Measurements from ENCODE around the gene SERPINA5. TPM values are rescaled to one million over a fixed set of nuclear protein-coding genes. Genes with fewer than 3 reads are reported as not detected.

Gene SERPINA5
- total and polyA plus RNA-seq, 2 of the 13 experiments (the other 11 are each of a cell fraction or from before 2014, with no cell fraction given) = 449 to 498 TPM

GRCh38 chr14:94535506-94535905, 45.7 kb upstream of the SERPINA5 start (continued):
- no peak for TF ChIP-seq KLF12 (CRISPR knock-in tag; IDR thresholded peaks at IDR 0.05; ENCODE audit: borderline replicate concordance)
- no peak for TF ChIP-seq KDM3A (CRISPR knock-in tag; IDR thresholded peaks at IDR 0.05; ENCODE audit: low read depth)

GRCh38 chr14:94536836-94537235, 44.4 kb upstream of the SERPINA5 start:
- H3K4me3 ChIP-seq (replicated peaks in 1 of 3; ENCODE audit: insufficient read depth in 1 of 3, low read depth in 2 of 3, low read length in 3 of 3) = no peak overlapping the region
- no peaks in the 10 kb centered on the region for H3K36me3 ChIP-seq (replicated peaks in 1 of 2; ENCODE audit: control insufficient read depth in 1 of 2, insufficient read depth in 2 of 2, low read length in 2 of 2)
- H3K27me3 ChIP-seq (ENCODE audit: control insufficient read depth in 1 of 2, insufficient read depth in 2 of 2, low read length in 2 of 2) = no peaks in the 10 kb centered on the region
- H2AFZ ChIP-seq (ENCODE audit: low read length) = no peak overlapping the region
- no peak overlapping the region for H3K4me2 ChIP-seq (ENCODE audit: low read depth, low read length)
- H3K79me2 ChIP-seq (ENCODE audit: insufficient read depth, low read length) = no peaks in the 10 kb centered on the region
- intact Hi-C loops (cut with micrococcal nuclease; ENCODE audit: unreplicated experiment) (loop anchor here (5.0 kb wide), 1 partner anchor 1730 kb away; no protein-coding TSS in a partner anchor), in situ Hi-C loops (cut with HindIII; ENCODE audit: extremely low pct_ligation_motif_present, low pct_unique_long_range_greater_than_20kb) (no loop called here)
- no peak overlapping the region for H3K27ac ChIP-seq (ENCODE audit: extremely low read length, insufficient read depth, low read length)
- H3K4me1 ChIP-seq (ENCODE audit: insufficient read depth, low read length) = peaks cover 69% of the 10 kb centered on the region
- POLR2A ChIA-PET = no interaction called here
- 52% methylated on average over 2 of the region's 2 CpGs for WGBS (ENCODE audit: low lambda C conversion rate)
- CTCF ChIA-PET (ENCODE audit: low intra/inter-chr PET ratio, low total read pairs) = interaction anchor here (1.1 to 2.0 kb wide), 5 partner anchors 13 to 113 kb away, joined by 4 to 7 read pairs (median 6); no protein-coding TSS in a partner anchor
- no peaks in the 10 kb centered on the region for H4K20me1 ChIP-seq (ENCODE audit: insufficient read depth, low read length)
- peak; percentile 71 for DNase-seq (ENCODE audit: low spot score)
- FAIRE-seq = peak; percentile 81
- H3K9ac ChIP-seq (ENCODE audit: insufficient read depth, low read depth, low read length) = no peak overlapping the region
- peak; percentile 64 for ATAC-seq
- no TSS peak for BruUV-seq (replicated peaks)
- no peaks in the 10 kb centered on the region for H3K9me3 ChIP-seq (ENCODE audit: low read length)
- TF ChIP-seq ZBTB34 (CRISPR knock-in tag; IDR thresholded peaks at IDR 0.05) = 0 out of 2 replicates have a peak, but pooled peaks have one; percentile 8
- TF ChIP-seq SP1 (IDR thresholded peaks at IDR 0.05) = no peak
- TF ChIP-seq SP1 (CRISPR knock-in tag; IDR thresholded peaks at IDR 0.05) = peak; percentile 38; the same call in 1 of the 2 replicates
- TF ChIP-seq HOMEZ (CRISPR knock-in tag; IDR thresholded peaks at IDR 0.05; ENCODE audit: low read depth) = 0 out of 2 replicates have a peak, but pooled peaks have one; percentile 30
- 0 out of 2 replicates have a peak, but pooled peaks have one; percentile 25 for TF ChIP-seq CEBPG (CRISPR knock-in tag; IDR thresholded peaks at IDR 0.05)
- TF ChIP-seq CAMTA2 (CRISPR knock-in tag; IDR thresholded peaks at IDR 0.05; ENCODE audit: borderline replicate concordance) = no peak
- no peak for TF ChIP-seq KDM5A (IDR thresholded peaks at IDR 0.05; ENCODE audit: borderline replicate concordance, low read length)
- no peak for TF ChIP-seq ZNF33A (CRISPR knock-in tag; IDR thresholded peaks at IDR 0.05; ENCODE audit: borderline replicate concordance)
- TF ChIP-seq RARA (CRISPR knock-in tag; IDR thresholded peaks at IDR 0.05) = 0 out of 2 replicates have a peak, but pooled peaks have one; percentile 16
- TF ChIP-seq ZNF580 (CRISPR knock-in tag; IDR thresholded peaks at IDR 0.05; ENCODE audit: borderline replicate concordance, low read depth) = 0 out of 2 replicates have a peak, but pooled peaks have one; percentile 24
- TF ChIP-seq ZNF614 (CRISPR knock-in tag; IDR thresholded peaks at IDR 0.05; ENCODE audit: borderline replicate concordance) = peak; percentile 42; the same call in 1 of the 2 replicates
- TF ChIP-seq KAT2B (IDR thresholded peaks at IDR 0.05; ENCODE audit: borderline replicate concordance, low read depth, low read length) = no peak
- peak; percentile 23 for TF ChIP-seq XRCC5 (optimal IDR thresholded peaks at IDR 0.05; ENCODE audit: low read length)
- peak; percentile 39; the same call in 1 of the 2 replicates for TF ChIP-seq GABPA (IDR thresholded peaks at IDR 0.05; ENCODE audit: low read depth, low read length)
- peak; percentile 76 for TF ChIP-seq GABPA (CRISPR knock-in tag; IDR thresholded peaks at IDR 0.05; ENCODE audit: low read depth)
- TF ChIP-seq ZNF644 (CRISPR knock-in tag; IDR thresholded peaks at IDR 0.05; ENCODE audit: low read depth) = 0 out of 2 replicates have a peak, but pooled peaks have one; percentile 35
- TF ChIP-seq STAG1 (CRISPR knock-in tag; IDR thresholded peaks at IDR 0.05) = peak; percentile 84
- no peak for TF ChIP-seq MTERF4 (CRISPR knock-in tag; IDR thresholded peaks at IDR 0.05)
- TF ChIP-seq NR2F6 (IDR thresholded peaks at IDR 0.05) = no peak
- 0 out of 2 replicates have a peak, but pooled peaks have one; percentile 24 for TF ChIP-seq NR2F6 (CRISPR knock-in tag; IDR thresholded peaks at IDR 0.05)
- TF ChIP-seq ELF1 (CRISPR knock-in tag; IDR thresholded peaks at IDR 0.05) = peak; percentile 71
